ENCODE results near the gene FRMD4B. TPM values are rescaled to one million over a fixed set of nuclear protein-coding genes. Genes with fewer than 3 reads are reported as not detected.

The FRMD4B gene
- total RNA-seq, 3 donors from 2014 or later, result 26.0 to 29.4 (median 28.6) TPM

GRCh38 chr3:69255928-69256327 lies 130.0 kb downstream of the FRMD4B start:
- no peak for DNase-seq
- TF ChIP-seq, protein P1, sequence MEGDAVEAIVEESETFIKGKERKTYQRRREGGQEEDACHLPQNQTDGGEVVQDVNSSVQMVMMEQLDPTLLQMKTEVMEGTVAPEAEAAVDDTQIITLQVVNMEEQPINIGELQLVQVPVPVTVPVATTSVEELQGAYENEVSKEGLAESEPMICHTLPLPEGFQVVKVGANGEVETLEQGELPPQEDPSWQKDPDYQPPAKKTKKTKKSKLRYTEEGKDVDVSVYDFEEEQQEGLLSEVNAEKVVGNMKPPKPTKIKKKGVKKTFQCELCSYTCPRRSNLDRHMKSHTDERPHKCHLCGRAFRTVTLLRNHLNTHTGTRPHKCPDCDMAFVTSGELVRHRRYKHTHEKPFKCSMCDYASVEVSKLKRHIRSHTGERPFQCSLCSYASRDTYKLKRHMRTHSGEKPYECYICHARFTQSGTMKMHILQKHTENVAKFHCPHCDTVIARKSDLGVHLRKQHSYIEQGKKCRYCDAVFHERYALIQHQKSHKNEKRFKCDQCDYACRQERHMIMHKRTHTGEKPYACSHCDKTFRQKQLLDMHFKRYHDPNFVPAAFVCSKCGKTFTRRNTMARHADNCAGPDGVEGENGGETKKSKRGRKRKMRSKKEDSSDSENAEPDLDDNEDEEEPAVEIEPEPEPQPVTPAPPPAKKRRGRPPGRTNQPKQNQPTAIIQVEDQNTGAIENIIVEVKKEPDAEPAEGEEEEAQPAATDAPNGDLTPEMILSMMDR (IDR thresholded peaks at IDR 0.05), result no peak

GRCh38 chr3:69254351-69254750 lies 131.5 kb downstream of the FRMD4B start:
- intact Hi-C loops (cut with DNase I, micrococcal nuclease), result no loop called here
- H3K4me1 ChIP-seq (ENCODE audit: low read depth), result no peaks in the 10 kb centered on the region
- H3K9me3 ChIP-seq, result no peaks in the 10 kb centered on the region
- no peak overlapping the region for H3K4me3 ChIP-seq
- ATAC-seq, result no peak
- H3K36me3 ChIP-seq (ENCODE audit: low read depth), result no peaks in the 10 kb centered on the region
- TF ChIP-seq, protein P1 (IDR thresholded peaks at IDR 0.05), result no peak
- DNase-seq, result no peak

More at GRCh38 chr3:69255928-69256327, 130.0 kb downstream of the FRMD4B start:
- intact Hi-C loops (cut with DNase I, micrococcal nuclease), result no loop called here
- no peaks in the 10 kb centered on the region for H3K4me1 ChIP-seq (ENCODE audit: low read depth)
- no peak for ATAC-seq
- H3K9me3 ChIP-seq, result peaks cover 5% of the 10 kb centered on the region
- no peak overlapping the region for H3K4me3 ChIP-seq
- no peaks in the 10 kb centered on the region for H3K36me3 ChIP-seq (ENCODE audit: low read depth)

- TF ChIP-seq, protein P1 (IDR thresholded peaks at IDR 0.05), result no peak
- intact Hi-C loops (cut with DNase I, micrococcal nuclease), result no loop called here
- Histone ChIP-seq H3K9me3 (no peaks in the 10 kb centered on the region), H3K4me1 (ENCODE audit: low read depth) (no peaks in the 10 kb centered on the region), H3K36me3 (ENCODE audit: low read depth) (no peaks in the 10 kb centered on the region), H3K4me3 (no peak overlapping the region)
- no peak for ATAC-seq
- no peak for DNase-seq
Observed at GRCh38 chr3:69252631-69253030, 133.3 kb downstream of the FRMD4B start.

DNA sequence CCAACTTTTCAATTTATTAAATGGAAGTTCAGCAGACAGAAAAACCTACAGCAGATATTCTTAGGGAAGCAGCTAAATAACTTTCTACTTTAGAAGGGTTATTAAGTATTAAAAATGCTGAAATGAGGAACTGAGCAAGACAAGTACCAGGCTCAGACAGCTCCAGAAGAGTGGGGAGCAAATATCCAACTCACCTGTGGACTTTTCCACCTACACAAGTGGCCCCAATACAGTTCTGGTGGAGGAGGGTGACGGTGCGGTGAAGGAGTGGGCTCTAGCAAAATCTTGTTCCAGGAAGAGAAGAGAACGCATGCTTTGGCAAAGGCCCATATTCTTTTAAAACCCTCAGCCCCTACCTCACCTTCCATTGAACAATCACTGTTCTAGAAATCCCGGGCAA lies 133.7 kb downstream of the FRMD4B start:
- ATAC-seq (no peak), DNase-seq (no peak)
- TF ChIP-seq, protein P1 (IDR thresholded peaks at IDR 0.05), result no peak
- no peak overlapping the region for H3K4me3 ChIP-seq
- no peaks in the 10 kb centered on the region for H3K4me1 ChIP-seq (ENCODE audit: low read depth)
- intact Hi-C loops (cut with DNase I, micrococcal nuclease), result no loop called here
- no peaks in the 10 kb centered on the region for H3K36me3 ChIP-seq (ENCODE audit: low read depth)
- H3K9me3 ChIP-seq, result no peaks in the 10 kb centered on the region

- H3K4me3 ChIP-seq, result no peak overlapping the region
- intact Hi-C loops (cut with DNase I, micrococcal nuclease), result no loop called here
- no peaks in the 10 kb centered on the region for H3K4me1 ChIP-seq (ENCODE audit: low read depth)
- ATAC-seq (no peak), DNase-seq (no peak)
- TF ChIP-seq, protein P1 (IDR thresholded peaks at IDR 0.05), result no peak
- no peaks in the 10 kb centered on the region for H3K9me3 ChIP-seq
- no peaks in the 10 kb centered on the region for H3K36me3 ChIP-seq (ENCODE audit: low read depth)
Observed at GRCh38 chr3:69251078-69251805, 134.6 kb downstream of the FRMD4B start.

Data from mucosa of descending colon (tissue), 3 donors.